ENCODE data around the gene DST.

Gene DST

DNA sequence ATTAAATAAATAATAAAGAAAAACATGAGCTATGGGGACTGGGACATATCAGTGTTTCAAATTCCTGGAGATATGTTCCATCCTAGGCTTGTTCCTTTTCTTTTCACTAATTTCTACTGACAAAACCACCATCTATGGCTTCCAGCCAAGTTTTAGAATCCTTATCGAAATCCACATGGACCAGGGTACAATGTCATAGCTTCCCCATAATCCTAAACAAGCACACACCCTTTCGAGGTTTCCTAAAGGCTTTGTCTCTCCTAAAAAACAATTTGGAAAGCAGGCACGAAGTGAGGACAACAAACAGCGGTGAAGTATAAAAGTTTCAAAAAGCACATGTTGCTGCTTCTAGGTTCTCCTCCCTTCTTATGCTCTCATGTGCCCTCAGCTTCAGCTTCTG lies 13.3 kb upstream of the DST start:
- TF ChIP-seq CTCF (IDR thresholded peaks at IDR 0.05; ENCODE audit: low read length) (no peak), EZH2 (IDR thresholded peaks at IDR 0.05; ENCODE audit: borderline replicate concordance, low read length) (no peak)
- no peak overlapping the region for H3K4me3 ChIP-seq (ENCODE audit: low read depth, low read length, poor library complexity, severe bottlenecking)
- H3K36me3 ChIP-seq (ENCODE audit: insufficient read depth, low read length) = no peaks in the 10 kb centered on the region
- no peak overlapping the region for H3K9ac ChIP-seq (ENCODE audit: low read length)
- no peaks in the 10 kb centered on the region for H3K4me1 ChIP-seq (ENCODE audit: insufficient read depth, low read length, severe bottlenecking)
- no peaks in the 10 kb centered on the region for H3K9me3 ChIP-seq (ENCODE audit: low read length)
- H2AFZ ChIP-seq (ENCODE audit: low read length) = no peak overlapping the region
- H3K79me2 ChIP-seq (ENCODE audit: insufficient read depth, low read length) = no peaks in the 10 kb centered on the region
- H3K27ac ChIP-seq (ENCODE audit: low read depth, low read length, poor library complexity, severe bottlenecking) = no peak overlapping the region
- no peak overlapping the region for H3K4me2 ChIP-seq (ENCODE audit: low read length)
- no peaks in the 10 kb centered on the region for H3F3A ChIP-seq (ENCODE audit: insufficient read depth, low read length)
- no peaks in the 10 kb centered on the region for H3K27me3 ChIP-seq (ENCODE audit: insufficient read depth, low read length)
- H4K20me1 ChIP-seq (ENCODE audit: insufficient read depth, low read length) = no peaks in the 10 kb centered on the region
- no peaks in the 10 kb centered on the region for H3K9me2 ChIP-seq (ENCODE audit: low read depth, low read length)

GRCh38 chr6:56655249-56655648 lies 12.6 kb upstream of the DST start:
- H3K9me3 ChIP-seq (ENCODE audit: low read length) = no peaks in the 10 kb centered on the region
- H2AFZ ChIP-seq (ENCODE audit: low read length) = no peak overlapping the region
- H3K9me2 ChIP-seq (ENCODE audit: low read depth, low read length) = no peaks in the 10 kb centered on the region
- H3K27me3 ChIP-seq (ENCODE audit: insufficient read depth, low read length) = no peaks in the 10 kb centered on the region
- no peaks in the 10 kb centered on the region for H4K20me1 ChIP-seq (ENCODE audit: insufficient read depth, low read length)
- H3K9ac ChIP-seq (ENCODE audit: low read length) = no peak overlapping the region
- no peaks in the 10 kb centered on the region for H3K4me1 ChIP-seq (ENCODE audit: insufficient read depth, low read length, severe bottlenecking)
- no peak overlapping the region for H3K4me2 ChIP-seq (ENCODE audit: low read length)
- no peak overlapping the region for H3K27ac ChIP-seq (ENCODE audit: low read depth, low read length, poor library complexity, severe bottlenecking)
- no peaks in the 10 kb centered on the region for H3K79me2 ChIP-seq (ENCODE audit: insufficient read depth, low read length)
- H3K4me3 ChIP-seq (ENCODE audit: low read depth, low read length, poor library complexity, severe bottlenecking) = no peak overlapping the region
- TF ChIP-seq CTCF (IDR thresholded peaks at IDR 0.05; ENCODE audit: low read length) = no peak
- no peak for TF ChIP-seq EZH2 (IDR thresholded peaks at IDR 0.05; ENCODE audit: borderline replicate concordance, low read length)
- H3K36me3 ChIP-seq (ENCODE audit: insufficient read depth, low read length) = no peaks in the 10 kb centered on the region
- no peaks in the 10 kb centered on the region for H3F3A ChIP-seq (ENCODE audit: insufficient read depth, low read length)

DNA sequence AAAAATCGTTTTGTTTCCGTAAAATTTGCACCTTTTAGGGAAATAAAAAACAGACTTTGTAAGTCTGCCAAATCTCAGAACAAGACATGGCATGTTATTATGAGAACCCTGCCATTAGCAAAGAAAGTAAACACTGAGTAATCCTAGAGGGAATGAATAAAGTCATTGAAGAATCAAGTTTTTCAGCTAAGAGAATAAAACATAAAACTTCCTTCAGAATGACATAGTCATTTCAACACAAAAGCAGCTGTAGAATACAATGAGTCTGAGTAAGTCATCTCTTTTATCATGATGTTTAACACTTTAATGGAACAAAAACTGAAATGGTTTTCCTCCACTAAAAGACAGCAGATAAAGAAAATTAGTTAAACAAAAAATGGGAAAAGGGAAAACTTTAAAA lies 10.3 kb upstream of the DST start:
- H3K9me2 ChIP-seq (ENCODE audit: low read depth, low read length) = no peaks in the 10 kb centered on the region
- H2AFZ ChIP-seq (ENCODE audit: low read length) = no peak overlapping the region
- H3K4me1 ChIP-seq (ENCODE audit: insufficient read depth, low read length, severe bottlenecking) = no peaks in the 10 kb centered on the region
- H4K20me1 ChIP-seq (ENCODE audit: insufficient read depth, low read length) = no peaks in the 10 kb centered on the region
- H3F3A ChIP-seq (ENCODE audit: insufficient read depth, low read length) = no peaks in the 10 kb centered on the region
- no peak overlapping the region for H3K9ac ChIP-seq (ENCODE audit: low read length)
- H3K79me2 ChIP-seq (ENCODE audit: insufficient read depth, low read length) = no peaks in the 10 kb centered on the region
- no peak overlapping the region for H3K4me2 ChIP-seq (ENCODE audit: low read length)
- no peak overlapping the region for H3K27ac ChIP-seq (ENCODE audit: low read depth, low read length, poor library complexity, severe bottlenecking)
- H3K4me3 ChIP-seq (ENCODE audit: low read depth, low read length, poor library complexity, severe bottlenecking) = no peak overlapping the region
- no peaks in the 10 kb centered on the region for H3K36me3 ChIP-seq (ENCODE audit: insufficient read depth, low read length)
- H3K9me3 ChIP-seq (ENCODE audit: low read length) = no peaks in the 10 kb centered on the region
- H3K27me3 ChIP-seq (ENCODE audit: insufficient read depth, low read length) = no peaks in the 10 kb centered on the region
- TF ChIP-seq EZH2 (IDR thresholded peaks at IDR 0.05; ENCODE audit: borderline replicate concordance, low read length) (no peak), CTCF (IDR thresholded peaks at IDR 0.05; ENCODE audit: low read length) (no peak)
